Measurements from ENCODE around the gene RAPH1.

DNA sequence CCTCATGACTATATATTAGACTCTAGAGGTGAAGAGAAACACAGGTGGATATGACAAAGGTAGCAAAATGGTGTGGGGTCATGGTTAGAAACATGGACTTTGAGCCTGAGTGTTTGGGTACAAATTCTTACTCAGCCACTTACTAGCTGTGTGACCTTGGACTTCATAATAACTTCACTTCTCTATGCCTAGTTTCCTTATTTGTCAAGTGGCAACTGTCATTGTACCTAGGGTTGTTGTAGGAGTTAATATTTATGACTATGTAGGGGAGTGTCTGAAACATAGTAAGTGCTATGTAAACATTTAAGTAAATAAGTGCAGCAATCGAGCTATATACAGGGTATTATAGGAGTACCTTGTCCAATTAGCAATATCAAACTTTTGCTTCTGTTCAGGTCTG, 49.7 kb upstream of the RAPH1 start:
- TF ChIP-seq CTCF (IDR thresholded peaks at IDR 0.05; ENCODE audit: low read depth, low read length) (no peak), EZH2phosphoT487 (IDR thresholded peaks at IDR 0.05; ENCODE audit: low read depth) (no peak)
